Mesenchymal stem cell (in vitro differentiated cells and primary cell): ENCODE data around the gene ALG12.

ENCODE experiments used
- DNase-seq: peaks from one replicate; pipeline ENCODE4 v3.0.0-alpha.2; 2013
- H2AFZ ChIP-seq: one replicate; pipeline ENCODE4 v1.6.1; 2013; ENCODE audit warnings: low read depth, mild to moderate bottlenecking, control low read depth, inconsistent platforms, low read length, moderate library complexity
- H2AK5ac ChIP-seq: 2 replicates; pipeline ENCODE4 v1.6.1; 2013; ENCODE audit warnings: low read length, moderate library complexity, mild to moderate bottlenecking, inconsistent platforms; ENCODE audit not compliant: severe bottlenecking
- H2BK120ac ChIP-seq: one replicate; pipeline ENCODE4 v1.6.1; 2013; ENCODE audit warnings: low read depth, mild to moderate bottlenecking, inconsistent platforms, low read length, moderate library complexity
- H2BK12ac ChIP-seq, 2 experiments: one replicate each; pipeline ENCODE4 v1.6.1; 2013; ENCODE audit warnings: inconsistent platforms in 2 of 2, low read length in 2 of 2, mild to moderate bottlenecking in 2 of 2, moderate library complexity in 2 of 2, control low read depth in 1 of 2
- H2BK15ac ChIP-seq: one replicate; pipeline ENCODE4 v1.6.1; 2013; ENCODE audit warnings: mild to moderate bottlenecking, low read depth, inconsistent platforms; ENCODE audit not compliant: poor library complexity, severe bottlenecking
- H2BK5ac ChIP-seq: 2 replicates; pipeline ENCODE4 v1.6.1; 2013; ENCODE audit warnings: low read depth, mild to moderate bottlenecking, low read length, control low read depth, inconsistent platforms; ENCODE audit not compliant: poor library complexity, severe bottlenecking
- H3K14ac ChIP-seq, 2 experiments: one replicate each; pipeline ENCODE4 v1.6.1; 2013; ENCODE audit warnings: inconsistent platforms in 2 of 2, low read length in 2 of 2, control low read depth in 1 of 2, mild to moderate bottlenecking in 1 of 2, moderate library complexity in 1 of 2
- H3K18ac ChIP-seq, 2 experiments: one replicate each; pipeline ENCODE4 v1.6.1; 2013; ENCODE audit warnings: inconsistent platforms in 2 of 2, low read length in 2 of 2, control low read depth in 1 of 2, low read depth in 1 of 2, mild to moderate bottlenecking in 1 of 2
- H3K23ac ChIP-seq, 2 experiments: one replicate each; pipeline ENCODE4 v1.6.1; 2013; ENCODE audit warnings: inconsistent platforms in 2 of 2, low read length in 2 of 2, mild to moderate bottlenecking in 2 of 2, moderate library complexity in 2 of 2, control low read depth in 1 of 2
- H3K27ac ChIP-seq: 2 replicates; pipeline ENCODE4 v1.5.1; 2013; ENCODE audit warnings: mild to moderate bottlenecking, moderate library complexity, low read length, control low read depth, inconsistent platforms; ENCODE audit not compliant: poor library complexity, severe bottlenecking
- H3K27me3 ChIP-seq, 2 experiments: 2 replicates each; pipeline versions ENCODE4 v1.6.1 to v1.7.0; 2013; ENCODE audit warnings: low read length in 2 of 2, mild to moderate bottlenecking in 2 of 2, moderate library complexity in 2 of 2, control low read depth in 1 of 2, inconsistent platforms in 1 of 2; ENCODE audit not compliant: control insufficient read depth in 1 of 2, insufficient read depth in 1 of 2
- H3K36me3 ChIP-seq, 2 experiments: 2 replicates each; pipeline versions ENCODE4 v1.6.1 to v1.7.0; 2013; ENCODE audit warnings: low read length in 2 of 2, control low read depth in 1 of 2, inconsistent platforms in 1 of 2, low read depth in 1 of 2, mild to moderate bottlenecking in 1 of 2; ENCODE audit not compliant: insufficient read depth in 2 of 2, control insufficient read depth in 1 of 2
- H3K4ac ChIP-seq, 2 experiments: one replicate each; pipeline ENCODE4 v1.6.1; 2013; ENCODE audit warnings: inconsistent platforms in 2 of 2, low read length in 2 of 2, mild to moderate bottlenecking in 2 of 2, moderate library complexity in 2 of 2, control low read depth in 1 of 2, low read depth in 1 of 2
- H3K4me1 ChIP-seq: 2 replicates; pipeline ENCODE4 v1.6.1; 2013; ENCODE audit warnings: low read depth, low read length, control low read depth; ENCODE audit not compliant: control insufficient read depth, insufficient read depth
- H3K4me2 ChIP-seq: 2 replicates; pipeline ENCODE4 v1.6.1; 2013; ENCODE audit warnings: low read length, mild to moderate bottlenecking, inconsistent platforms; ENCODE audit not compliant: poor library complexity, severe bottlenecking
- H3K4me3 ChIP-seq, 2 experiments: 2 replicates each; pipeline versions ENCODE4 v1.5.1 to v1.7.0; 2013; ENCODE audit warnings: low read length in 2 of 2, mild to moderate bottlenecking in 2 of 2, control low read depth in 1 of 2, low read depth in 1 of 2; ENCODE audit not compliant: insufficient read depth in 1 of 2
- H3K79me1 ChIP-seq: replicated peaks from 2 replicates; pipeline ENCODE4 v1.6.1; 2013; ENCODE audit warnings: mild to moderate bottlenecking, control low read depth, low read length, inconsistent platforms; ENCODE audit not compliant: poor library complexity, severe bottlenecking
- H3K9ac ChIP-seq: 2 replicates; pipeline ENCODE4 v1.7.0; 2013; ENCODE audit warnings: mild to moderate bottlenecking, low read length, moderate library complexity
- H3K9me3 ChIP-seq: 2 replicates; pipeline ENCODE4 v1.7.0; 2013; ENCODE audit warnings: mild to moderate bottlenecking, low read length; ENCODE audit not compliant: control insufficient read depth
- H4K8ac ChIP-seq: one replicate; pipeline ENCODE4 v1.6.1; 2013; ENCODE audit warnings: inconsistent platforms, mild to moderate bottlenecking, low read length, moderate library complexity
- H4K91ac ChIP-seq: one replicate; pipeline ENCODE4 v1.6.1; 2013; ENCODE audit warnings: mild to moderate bottlenecking, low read length, inconsistent platforms
- WGBS: methylation state at CpG from one replicate; pipeline ENCODE4 v1.1.7; 2013; ENCODE audit warnings: mixed read lengths; 5-methylcytosine and 5-hydroxymethylcytosine counted together

Gene ALG12

DNA sequence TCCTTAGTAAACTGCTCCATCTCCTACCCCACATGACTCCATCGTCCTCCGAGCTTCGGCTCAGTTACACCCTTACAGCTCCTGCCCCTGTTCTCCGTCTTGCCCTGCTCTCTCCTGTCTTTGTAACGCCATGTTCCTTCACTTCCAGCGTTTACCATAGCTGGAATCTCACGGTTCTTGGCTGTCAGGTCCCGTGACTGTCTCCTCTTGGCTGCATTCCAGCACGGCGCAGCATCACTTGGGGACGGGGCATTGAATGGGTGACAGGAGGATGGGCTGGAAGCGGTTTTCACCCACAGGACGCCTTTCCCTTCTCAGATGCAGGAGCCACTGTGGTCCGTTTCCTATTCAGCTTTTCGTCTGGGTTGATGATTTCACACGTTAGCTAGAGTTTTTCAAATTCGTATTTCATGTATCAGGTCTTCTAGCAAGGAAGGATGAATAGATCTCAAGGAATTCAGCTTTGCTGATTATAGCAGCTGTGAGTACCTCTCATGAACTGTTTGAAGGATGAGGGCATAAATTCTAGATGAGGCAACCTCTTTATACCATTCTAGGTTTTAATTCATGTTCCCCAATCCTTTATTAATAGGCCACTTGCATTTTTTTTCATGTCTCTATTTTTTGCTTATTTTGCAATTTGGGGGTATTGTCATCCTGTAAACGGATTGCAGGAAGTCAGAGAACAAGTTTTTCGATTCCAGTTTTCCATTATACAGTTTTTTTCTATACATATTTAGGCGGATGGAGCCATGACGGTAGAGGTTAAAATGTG lies 35.5 kb downstream of the ALG12 start:
- Histone ChIP-seq H3K23ac (no peak overlapping the region), H3K4me3 (no peak overlapping the region), H3K4ac (no peak overlapping the region), H3K9me3 (no peaks in the 10 kb centered on the region), H3K27ac (no peak overlapping the region), H3K18ac (no peak overlapping the region), H3K36me3 (peaks cover 42% of the 10 kb centered on the region in 2 experiments), H3K4me2 (no peak overlapping the region), H2BK120ac (no peak overlapping the region), H3K79me1 (peaks cover 54% of the 10 kb centered on the region), H2AFZ (no peak overlapping the region), H3K9ac (no peak overlapping the region), H3K14ac (no peak overlapping the region), H4K91ac (no peak overlapping the region), H4K8ac (no peak overlapping the region), H2AK5ac (no peak overlapping the region), H3K4me1 (peaks cover 7% of the 10 kb centered on the region), H2BK5ac (no peak overlapping the region), H2BK15ac (no peak overlapping the region), H2BK12ac (no peak overlapping the region), H3K27me3 (no peaks in the 10 kb centered on the region)
- DNase-seq: no peak
- 89% methylated on average over 19 of the region's 21 CpGs for WGBS

DNA sequence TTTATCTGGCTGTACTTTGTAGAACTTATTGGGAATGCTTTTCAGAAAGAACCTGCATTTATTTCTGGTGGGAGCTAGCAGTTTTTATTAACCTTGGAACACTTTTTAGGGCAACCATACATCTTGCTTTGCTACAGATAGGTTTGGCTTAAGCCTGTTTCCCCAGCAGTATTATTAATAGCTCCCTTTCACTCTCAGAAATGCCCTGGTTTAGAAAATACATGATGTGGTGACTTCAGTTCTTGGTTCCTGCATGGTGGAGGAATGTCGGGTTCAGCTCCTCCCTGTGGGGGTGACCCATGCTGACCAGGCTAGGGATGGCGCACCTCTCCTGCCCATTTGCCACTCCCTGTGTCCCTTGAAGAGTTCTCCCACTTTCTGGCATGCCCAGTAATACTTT lies 36.4 kb downstream of the ALG12 start:
- H2AK5ac ChIP-seq: no peak overlapping the region
- peaks cover 6% of the 10 kb centered on the region for H3K4me1 ChIP-seq
- H3K27me3 ChIP-seq: no peaks in the 10 kb centered on the region
- no peak overlapping the region for H4K91ac ChIP-seq
- no peaks in the 10 kb centered on the region for H3K9me3 ChIP-seq
- H4K8ac ChIP-seq: no peak overlapping the region
- peaks cover 47% of the 10 kb centered on the region for H3K79me1 ChIP-seq
- no peak overlapping the region for H3K27ac ChIP-seq
- no peak overlapping the region for H3K23ac ChIP-seq
- H3K4me3 ChIP-seq: no peak overlapping the region
- peaks cover 38 to 40% of the 10 kb centered on the region in 2 experiments for H3K36me3 ChIP-seq
- H2AFZ ChIP-seq: no peak overlapping the region
- no peak overlapping the region for H3K4me2 ChIP-seq
- H2BK12ac ChIP-seq: no peak overlapping the region
- H2BK120ac ChIP-seq: no peak overlapping the region
- H2BK5ac ChIP-seq: no peak overlapping the region
- H3K4ac ChIP-seq: no peak overlapping the region
- H2BK15ac ChIP-seq: no peak overlapping the region
- no peak overlapping the region for H3K9ac ChIP-seq
- DNase-seq: no peak
- 100% methylated on average over 2 of the region's 2 CpGs for WGBS
- H3K14ac ChIP-seq: peak overlapping the region in 1 of 2 experiments; percentile 81
- H3K18ac ChIP-seq: no peak overlapping the region

DNA sequence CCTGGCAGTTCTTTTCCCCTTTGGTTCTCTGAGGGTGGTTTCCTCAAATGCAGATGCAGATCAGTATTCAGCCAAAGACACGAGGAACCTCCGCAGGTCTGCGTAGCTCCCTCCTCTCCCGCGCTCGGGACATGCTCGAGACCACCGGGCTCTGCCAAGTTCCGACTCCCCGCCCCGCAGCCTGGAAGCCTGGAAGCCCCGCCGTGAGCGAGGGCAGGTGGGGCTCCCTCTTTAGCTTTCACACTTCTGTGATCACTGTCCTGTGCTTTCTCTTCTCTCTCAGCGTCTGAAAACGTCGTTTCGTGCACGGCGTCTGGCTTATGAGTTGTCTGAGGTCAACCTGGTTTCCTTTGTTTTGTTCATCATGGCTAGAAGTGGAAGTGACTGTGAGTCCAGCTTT lies 38.0 kb downstream of the ALG12 start:
- Histone ChIP-seq H2BK12ac (no peak overlapping the region), H3K4me2 (no peak overlapping the region), H2BK15ac (no peak overlapping the region), H3K9ac (no peak overlapping the region), H3K18ac (no peak overlapping the region), H3K79me1 (peaks cover 37% of the 10 kb centered on the region), H2AK5ac (no peak overlapping the region), H3K27me3 (no peaks in the 10 kb centered on the region), H2BK5ac (no peak overlapping the region), H3K36me3 (peaks cover 24 to 32% of the 10 kb centered on the region in 2 experiments), H2AFZ (no peak overlapping the region), H3K14ac (no peak overlapping the region), H3K27ac (no peak overlapping the region), H3K4me3 (no peak overlapping the region), H3K23ac (no peak overlapping the region), H3K4me1 (peaks cover 6% of the 10 kb centered on the region), H4K91ac (no peak overlapping the region), H4K8ac (no peak overlapping the region), H2BK120ac (no peak overlapping the region), H3K4ac (no peak overlapping the region), H3K9me3 (no peaks in the 10 kb centered on the region)
- no peak for DNase-seq
- 75% methylated on average over 13 of the region's 20 CpGs for WGBS

DNA sequence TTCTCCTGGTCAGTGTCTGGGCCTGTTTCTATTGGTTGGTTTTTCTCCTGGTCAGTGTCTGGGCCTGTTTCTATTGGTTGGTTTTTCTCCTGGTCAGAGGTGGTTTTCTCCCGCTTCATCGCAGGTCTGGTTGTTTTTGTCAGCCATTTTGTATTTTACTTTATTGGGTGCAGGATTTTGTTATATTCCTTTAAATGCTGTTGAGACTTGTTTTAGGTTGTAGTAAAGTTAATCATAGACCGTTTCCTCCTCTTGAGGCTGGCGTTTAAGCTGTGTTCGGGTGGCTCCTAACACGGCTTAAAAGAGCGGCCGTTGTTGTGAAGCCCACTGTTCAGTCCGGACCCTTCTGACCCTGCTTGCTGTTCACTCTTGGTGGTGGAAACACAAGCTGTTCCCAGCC lies 38.4 kb downstream of the ALG12 start:
- Histone ChIP-seq H2BK12ac (no peak overlapping the region), H2BK120ac (no peak overlapping the region), H3K79me1 (peaks cover 33% of the 10 kb centered on the region), H3K4me2 (no peak overlapping the region), H3K4me3 (no peak overlapping the region), H3K4ac (no peak overlapping the region), H3K18ac (no peak overlapping the region), H4K91ac (no peak overlapping the region), H3K36me3 (peaks cover 20 to 27% of the 10 kb centered on the region in 2 experiments), H3K23ac (no peak overlapping the region), H3K9me3 (no peaks in the 10 kb centered on the region), H4K8ac (no peak overlapping the region), H3K9ac (no peak overlapping the region), H3K27me3 (no peaks in the 10 kb centered on the region), H2BK15ac (no peak overlapping the region), H3K4me1 (peaks cover 6% of the 10 kb centered on the region), H3K27ac (no peak overlapping the region), H3K14ac (no peak overlapping the region), H2BK5ac (no peak overlapping the region), H2AK5ac (no peak overlapping the region), H2AFZ (no peak overlapping the region)
- DNase-seq: no peak
- WGBS: 94% methylated on average over 9 of the region's 9 CpGs
